HepG2 (cell line): Measurements from ENCODE around the gene SLC16A5. TPM values are rescaled to one million over a fixed set of nuclear protein-coding genes. Genes with fewer than 3 reads are reported as not detected.

Source experiments
- ASH2L ChIP-seq: fragments of 300-600, 200-600 bp; sonication (generic); IDR thresholded peaks from 2 replicates; pipeline ENCODE4 v1.7.0; 2017; ENCODE audit warnings: low read depth, mild to moderate bottlenecking, moderate library complexity, mixed read lengths, low read length; ENCODE audit not compliant: insufficient read length
- ATF5 ChIP-seq: sonication (generic); formaldehyde crosslinking; IDR thresholded peaks from 2 replicates; pipeline ENCODE4 v1.4.0; 2020; ENCODE audit warnings: mild to moderate bottlenecking, low read depth, missing genetic modification reagents
- ATF7 ChIP-seq, 2 experiments: fragments of 450-650 bp in 1 of 2; sonication (generic) in 1 of 2; formaldehyde crosslinking in 1 of 2; IDR thresholded peaks; 2 replicates each; pipeline versions ENCODE4 v1.4.0 to v1.6.1; 2016 to 2020; ENCODE audit warnings: antibody characterized with exemption in 1 of 2, mild to moderate bottlenecking in 1 of 2, missing genetic modification reagents in 1 of 2
- CBX2 ChIP-seq, 2 experiments: fragments of 200-600 bp in 1 of 2; sonication (generic); formaldehyde crosslinking in 1 of 2; IDR thresholded peaks; 2 replicates each; pipeline versions ENCODE4 v1.7.0 to v1.8.1; 2018 to 2022; ENCODE audit warnings: low read depth in 2 of 2, low read length in 1 of 2, mild to moderate bottlenecking in 1 of 2, missing genetic modification reagents in 1 of 2
- IKZF4 ChIP-seq: sonication (generic); formaldehyde crosslinking; IDR thresholded peaks from 2 replicates; pipeline ENCODE4 v1.5.1; 2020; ENCODE audit warnings: borderline replicate concordance, mild to moderate bottlenecking, low read depth, missing genetic modification reagents; ENCODE audit errors: not compliant biosample characterization
- KAT7 ChIP-seq: IDR thresholded peaks from 2 replicates; pipeline ENCODE4 v1.6.1; 2018; ENCODE audit warnings: borderline replicate concordance, missing compliant biosample characterization
- MXD4 ChIP-seq: IDR thresholded peaks from 2 replicates; pipeline ENCODE4 v1.6.1; 2016; ENCODE audit warnings: mild to moderate bottlenecking, missing biosample characterization, missing genetic modification reagents
- PATZ1 ChIP-seq: sonication (generic); formaldehyde crosslinking; IDR thresholded peaks from 2 replicates; pipeline ENCODE4 v1.4.0; 2020; ENCODE audit warnings: missing genetic modification reagents
- PAWR ChIP-seq: sonication (generic); formaldehyde crosslinking; IDR thresholded peaks from 2 replicates; pipeline ENCODE4 v1.4.0; 2020; ENCODE audit warnings: missing genetic modification reagents, mild to moderate bottlenecking, borderline replicate concordance
- POLR2AphosphoS5 ChIP-seq: IDR thresholded peaks from 2 replicates; pipeline ENCODE4 v1.6.1; 2012; ENCODE audit warnings: low read depth, low read length
- RFXAP ChIP-seq: sonication (generic); formaldehyde crosslinking; IDR thresholded peaks from 2 replicates; pipeline ENCODE4 v1.4.0; 2020; ENCODE audit warnings: missing genetic modification reagents, borderline replicate concordance
- SMAD1 ChIP-seq: sonication (generic); formaldehyde crosslinking; IDR thresholded peaks from 2 replicates; pipeline ENCODE4 v1.4.0; 2020; ENCODE audit warnings: missing genetic modification reagents, low read depth, mild to moderate bottlenecking, borderline replicate concordance
- ZC3H4 ChIP-seq: sonication (generic); formaldehyde crosslinking; IDR thresholded peaks from 2 replicates; pipeline ENCODE4 v1.4.0; 2020; ENCODE audit warnings: missing genetic modification reagents, borderline replicate concordance
- ZGPAT ChIP-seq: IDR thresholded peaks from 2 replicates; pipeline ENCODE4 v1.6.1; 2016; ENCODE audit warnings: mild to moderate bottlenecking
- ZNF207 ChIP-seq: fragments of 450-650 bp; IDR thresholded peaks from 2 replicates; pipeline ENCODE4 v1.6.1; 2016; ENCODE audit warnings: antibody characterized with exemption, borderline replicate concordance
- ZNF574 ChIP-seq: sonication (generic); formaldehyde crosslinking; IDR thresholded peaks from 2 replicates; pipeline ENCODE4 v1.4.0; 2020; ENCODE audit warnings: missing genetic modification reagents
- ZNF746 ChIP-seq: sonication (generic); formaldehyde crosslinking; IDR thresholded peaks from 2 replicates; pipeline ENCODE4 v1.8.0; 2022; ENCODE audit warnings: mild to moderate bottlenecking, missing genetic modification reagents
- ZZZ3 ChIP-seq: sonication (generic); formaldehyde crosslinking; IDR thresholded peaks from 2 replicates; pipeline ENCODE4 v1.4.0; 2020; ENCODE audit warnings: missing genetic modification reagents, mild to moderate bottlenecking, borderline replicate concordance
- polyA plus RNA-seq, 8 experiments: library from polyadenylated mRNA; depleted of rRNA in 3 of 8; stranded (reverse) in 7 of 8; unstranded in 1 of 8; fragments of >200 nt; fragmentation: Illumina TruSeq in 4 of 8; extraction: Trizol in 4 of 8; gene quantifications; 2 replicates each; pipeline versions ENCODE4 v1.2.1 to v1.2.3, GENCODE V29; 2011 to 2016; ENCODE audit warnings: low read depth in 4 of 8, missing spikeins in 1 of 8, mixed read lengths in 1 of 8; ENCODE audit not compliant: insufficient read depth in 1 of 8
- total RNA-seq, 5 experiments: library from RNA; depleted of rRNA; stranded (reverse); fragments of >200 nt; fragmentation: Illumina TruSeq; extraction: Trizol; gene quantifications; 2 replicates each; pipeline ENCODE4 v1.2.3, GENCODE V29; 2016; ENCODE audit warnings: low read depth in 1 of 5

Gene SLC16A5
- total and polyA plus RNA-seq, 2 of the 13 experiments (the other 11 are each of a cell fraction or from before 2014, with no cell fraction given), result 0.69 to 5.6 TPM

- TF ChIP-seq PAWR (CRISPR knock-in tag) (no peak), ZNF574 (CRISPR knock-in tag) (peak; percentile 84; the same call in 1 of the 2 replicates), ZC3H4 (peak; percentile 56; the same call in 1 of the 2 replicates), ZNF746 (CRISPR knock-in tag) (no peak), SMAD1 (peak; percentile 82; the same call in 1 of the 2 replicates), ATF7 (IDR thresholded peaks at IDR 0.05) (no peak), ATF7 (CRISPR knock-in tag; IDR thresholded peaks at IDR 0.05) (peak; percentile 80; the same call in 1 of the 2 replicates), ZZZ3 (peak; percentile 45; the same call in 1 of the 2 replicates), ZNF207 (no peak), POLR2AphosphoS5 (peak; percentile 98), CBX2 (IDR thresholded peaks at IDR 0.05; ENCODE audit: low read depth, low read length) (no peak), CBX2 (CRISPR knock-in tag; IDR thresholded peaks at IDR 0.05; ENCODE audit: low read depth) (no peak; the same call in 1 of the 2 replicates), MXD4 (peak; percentile 74; the same call in 1 of the 2 replicates), ZGPAT (CRISPR knock-in tag) (peak; percentile 80; the same call in 1 of the 2 replicates), PATZ1 (CRISPR knock-in tag) (peak; percentile 99), KAT7 (CRISPR knock-in tag) (peak; percentile 96), RFXAP (CRISPR knock-in tag) (no peak; the same call in 1 of the 2 replicates), ASH2L (peak; percentile 92), IKZF4 (CRISPR knock-in tag) (peak; percentile 90), ATF5 (CRISPR knock-in tag) (0 out of 2 replicates have a peak, but pooled peaks have one; percentile 78)
Measured at GRCh38 chr17:75046407-75047289, 41.1 kb upstream of the SLC16A5 start, which contains the start of the genes ATP5PD and KCTD2 (continued).
